SK-N-MC (cell line): Measurements from ENCODE around the gene DENND2D.

Experiments used
- DNase-seq: peaks from one replicate; pipeline ENCODE4 v3.0.0-alpha.2; 2011; ENCODE audit warnings: low read depth, low spot score
- H3K27ac ChIP-seq: fragments of 200-600 bp; sonication (generic); 2 replicates; pipeline ENCODE4 v1.5.1; 2016; ENCODE audit warnings: mixed run types
- H3K36me3 ChIP-seq: fragments of 200-600 bp; sonication (generic); 2 replicates; pipeline ENCODE4 v1.6.1; 2017; ENCODE audit warnings: antibody characterized with exemption, low read length, mixed read lengths; ENCODE audit not compliant: insufficient read depth
- H3K4me3 ChIP-seq: fragments of 200-600 bp; sonication (generic); 2 replicates; pipeline ENCODE4 v1.5.1; 2016
- H3K9ac ChIP-seq: fragments of 200-600 bp; sonication (generic); 2 replicates; pipeline ENCODE4 v1.8.0; 2017; ENCODE audit warnings: mixed run types, mixed read lengths; ENCODE audit not compliant: insufficient read length
- H3K9me3 ChIP-seq: fragments of 200-600 bp; sonication (generic); 2 replicates; pipeline ENCODE4 v1.6.1; 2017; ENCODE audit warnings: low read depth, mild to moderate bottlenecking, antibody characterized with exemption, low read length, moderate library complexity, mixed read lengths
- EZH2 ChIP-seq: fragments of 200-600 bp; sonication (generic); IDR thresholded peaks from one replicate; pipeline ENCODE4 v1.6.1; 2017; ENCODE audit warnings: antibody characterized with exemption
- FOXP2 ChIP-seq: optimal IDR thresholded peaks from 2 replicates; pipeline ENCODE3; 2011; ENCODE audit warnings: mild to moderate bottlenecking, moderate library complexity; ENCODE audit not compliant: insufficient read depth; ENCODE audit errors: extremely low read length, control extremely low read depth
- POLR2AphosphoS5 ChIP-seq: IDR thresholded peaks from 2 replicates; pipeline ENCODE4 v1.6.1; 2012; ENCODE audit warnings: mild to moderate bottlenecking, low read depth, low read length, borderline replicate concordance

DENND2D gene

DNA sequence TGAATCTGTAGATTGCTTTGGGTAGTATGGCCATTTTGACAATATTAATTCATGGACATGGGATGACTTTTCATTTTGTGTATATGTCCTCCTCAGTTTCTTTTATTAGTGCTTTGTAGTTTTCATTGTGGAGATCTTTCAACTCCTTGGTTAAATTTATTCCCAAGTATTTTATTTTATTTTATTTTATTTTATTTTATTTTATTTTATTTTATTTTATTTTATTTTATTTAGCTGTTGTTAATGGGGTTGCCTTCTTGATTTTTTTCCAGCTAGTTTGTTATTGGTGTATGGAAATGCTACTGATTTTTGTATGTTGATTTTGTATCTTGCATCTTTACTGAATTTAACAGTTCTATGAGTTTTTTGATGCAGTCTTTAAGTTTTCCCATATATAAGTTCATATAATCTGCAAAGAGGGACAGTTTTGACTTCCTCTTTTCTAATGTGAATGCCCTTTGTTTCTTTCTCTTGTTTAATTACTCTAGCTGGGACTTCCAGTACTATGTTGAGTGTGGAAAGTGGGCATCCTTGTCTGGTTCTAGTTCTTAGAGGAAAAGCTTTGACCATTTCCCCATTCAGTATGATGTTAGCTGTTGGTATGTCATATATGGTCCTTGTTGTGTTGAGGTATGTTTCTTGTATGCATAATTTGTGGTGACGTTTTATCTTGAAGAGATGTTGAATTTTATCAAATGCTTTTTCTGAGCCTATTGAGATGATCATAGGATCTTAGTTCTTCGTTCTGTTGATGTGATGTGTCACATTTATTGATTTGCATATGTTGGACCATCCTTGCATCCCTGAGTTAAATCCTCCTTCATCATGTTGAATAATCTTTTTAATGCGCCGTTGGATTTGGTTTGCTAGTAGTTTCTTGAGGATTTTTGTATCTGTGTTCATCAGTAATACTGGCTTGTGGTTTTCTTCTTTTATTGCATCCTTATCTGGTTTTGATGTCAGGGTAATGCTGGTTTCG, 46.1 kb downstream of the DENND2D start:
- Histone ChIP-seq H3K9ac (no peak overlapping the region), H3K9me3 (peaks cover 5% of the 10 kb centered on the region; the same call in 1 of the 2 replicates), H3K36me3 (peaks cover 74% of the 10 kb centered on the region), H3K27ac (no peak overlapping the region), H3K4me3 (no peak overlapping the region)
- no peak for TF ChIP-seq POLR2AphosphoS5
- no peak for TF ChIP-seq FOXP2
- no peak for TF ChIP-seq EZH2
- DNase-seq = no peak

DNA sequence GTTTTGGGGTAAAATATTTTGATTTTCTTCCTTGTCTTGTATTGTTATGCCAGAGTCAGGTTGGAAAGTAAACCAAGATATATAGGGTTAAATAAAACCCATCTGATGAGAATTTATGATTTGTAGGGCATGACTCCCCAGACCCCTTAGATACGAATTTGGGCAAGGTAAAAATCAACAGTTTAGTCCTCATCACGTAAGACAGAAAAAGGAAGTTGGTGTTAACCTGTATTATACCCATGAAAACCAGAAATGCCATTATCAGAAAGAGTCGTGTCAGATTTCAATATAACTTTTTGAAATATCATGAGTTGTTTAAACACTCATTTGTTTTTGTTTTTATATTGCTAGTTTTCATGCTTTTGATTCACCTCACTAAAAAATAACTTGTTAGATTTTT, 48.6 kb downstream of the DENND2D start:
- H3K9ac ChIP-seq = no peak overlapping the region
- TF ChIP-seq FOXP2 (no peak), POLR2AphosphoS5 (no peak), EZH2 (no peak)
- H3K9me3 ChIP-seq = peaks cover 5% of the 10 kb centered on the region; the same call in 1 of the 2 replicates
- DNase-seq = no peak
- no peak overlapping the region for H3K27ac ChIP-seq
- H3K4me3 ChIP-seq = no peak overlapping the region
- H3K36me3 ChIP-seq = peaks cover 88% of the 10 kb centered on the region

DNA sequence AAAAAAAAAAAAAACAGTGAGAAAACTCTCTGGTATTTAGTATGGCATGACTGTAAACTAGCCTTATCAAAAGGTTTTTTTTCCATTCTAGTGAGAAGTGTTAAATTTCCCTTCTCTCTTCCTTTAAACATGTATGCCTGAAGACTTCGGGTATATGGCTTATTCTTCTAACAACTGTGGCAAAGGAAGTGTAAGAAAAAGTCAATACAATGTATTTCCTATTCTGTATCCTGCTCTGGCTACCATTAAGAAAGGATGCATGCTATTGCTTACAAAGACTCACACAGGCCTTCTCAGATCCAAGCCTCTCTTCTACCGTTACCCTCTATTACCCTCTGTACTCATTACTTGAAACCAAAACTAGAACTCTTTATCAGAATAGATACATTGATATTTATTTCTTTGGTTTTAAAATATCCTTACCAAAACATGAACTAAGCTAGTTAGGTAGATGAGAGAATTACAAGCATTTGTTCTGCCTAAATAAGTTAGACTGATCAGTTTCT, 52.0 kb downstream of the DENND2D start:
- no peak for DNase-seq
- 0 out of 2 replicates have a peak, but pooled peaks cover 4% of the 10 kb centered on the region for H3K9me3 ChIP-seq
- no peak overlapping the region for H3K9ac ChIP-seq
- H3K4me3 ChIP-seq = no peak overlapping the region
- peaks cover 58% of the 10 kb centered on the region for H3K36me3 ChIP-seq
- H3K27ac ChIP-seq = no peak overlapping the region
- TF ChIP-seq FOXP2 (no peak), POLR2AphosphoS5 (no peak), EZH2 (no peak)

DNA sequence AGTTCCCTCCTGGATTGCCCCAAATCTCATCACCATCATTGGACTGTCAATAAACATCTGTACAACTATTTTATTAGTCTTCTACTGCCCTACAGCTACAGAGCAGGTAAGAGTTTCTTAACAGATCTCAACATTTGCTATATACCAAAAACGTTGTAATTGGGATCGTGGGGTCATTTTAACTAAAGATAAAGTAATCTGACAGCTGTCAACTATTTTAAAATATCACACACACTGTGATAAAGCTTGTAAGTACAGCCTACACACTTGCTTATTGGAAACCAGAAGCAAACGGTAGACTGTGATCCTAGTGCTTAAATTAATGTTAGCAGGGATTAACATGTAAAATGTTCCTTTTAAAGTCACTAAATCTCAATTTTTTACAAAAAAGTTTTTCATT, 52.5 kb downstream of the DENND2D start:
- DNase-seq = no peak
- TF ChIP-seq EZH2 = no peak
- no peak for TF ChIP-seq POLR2AphosphoS5
- no peak for TF ChIP-seq FOXP2
- Histone ChIP-seq H3K9ac (no peak overlapping the region), H3K27ac (no peak overlapping the region), H3K4me3 (no peak overlapping the region), H3K36me3 (peaks cover 53% of the 10 kb centered on the region), H3K9me3 (no peaks in the 10 kb centered on the region)

DNA sequence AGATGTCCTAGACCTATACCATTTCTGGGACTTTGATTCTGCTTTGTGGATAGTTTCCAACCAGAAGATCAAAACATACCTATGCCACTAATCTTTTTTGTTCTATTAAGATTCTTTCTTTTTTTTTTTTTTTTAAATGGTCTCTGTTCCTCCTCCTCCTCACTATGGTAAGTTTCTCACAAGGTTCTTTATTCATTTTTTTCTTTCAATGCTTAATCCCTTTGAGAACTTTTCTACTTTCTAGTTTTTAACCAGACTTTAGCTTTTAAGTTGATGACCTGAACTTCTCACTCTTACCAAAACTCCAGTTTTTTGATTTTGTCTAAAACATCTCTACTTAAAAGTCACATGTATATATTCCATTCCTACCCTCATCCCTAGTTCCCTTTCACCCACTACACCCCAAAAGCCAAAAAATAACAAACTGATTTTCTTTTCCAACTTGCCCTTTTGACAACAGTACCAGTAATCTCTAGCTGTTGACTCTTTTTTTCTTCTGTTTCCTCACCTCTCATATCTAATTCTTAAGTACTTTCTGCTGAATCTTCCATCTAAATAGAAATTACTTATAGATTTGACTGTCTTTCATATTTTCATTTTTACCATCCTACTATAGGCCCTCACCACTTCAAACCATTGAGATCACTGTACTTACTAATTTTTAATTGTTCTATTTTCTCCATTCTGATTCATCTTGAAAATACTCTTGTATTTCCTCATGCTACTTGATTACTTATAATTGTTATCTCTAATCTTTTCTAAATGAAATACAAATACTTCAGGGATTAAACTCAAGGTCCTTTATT, 54.3 kb downstream of the DENND2D start:
- no peak overlapping the region for H3K9ac ChIP-seq
- H3K36me3 ChIP-seq = peaks cover 35% of the 10 kb centered on the region
- H3K4me3 ChIP-seq = no peak overlapping the region
- no peaks in the 10 kb centered on the region for H3K9me3 ChIP-seq
- no peak overlapping the region for H3K27ac ChIP-seq
- no peak for DNase-seq
- TF ChIP-seq EZH2 (no peak), FOXP2 (no peak), POLR2AphosphoS5 (no peak)

DNA sequence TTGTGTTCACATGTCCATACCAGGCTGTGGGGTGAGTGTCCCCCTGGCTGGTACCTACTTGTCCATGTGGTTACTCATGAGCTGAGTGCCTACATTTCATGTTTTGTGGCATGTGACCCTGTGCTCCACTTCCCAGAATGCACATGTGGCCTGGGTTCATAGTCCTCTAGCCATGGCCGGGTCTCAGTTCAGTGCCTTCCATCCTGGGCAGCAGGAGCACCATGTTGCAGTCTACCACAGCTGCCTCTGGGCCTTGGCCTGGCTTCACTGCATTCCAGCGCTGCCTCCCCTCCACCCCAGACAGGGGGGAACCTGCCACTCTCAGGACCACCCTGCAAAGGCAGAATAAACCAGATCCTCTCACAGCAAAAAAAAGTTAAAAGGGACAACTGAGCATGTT, 54.9 kb downstream of the DENND2D start:
- TF ChIP-seq EZH2 = no peak
- no peak for TF ChIP-seq FOXP2
- no peak for TF ChIP-seq POLR2AphosphoS5
- DNase-seq = no peak
- peaks cover 29% of the 10 kb centered on the region for H3K36me3 ChIP-seq
- H3K9me3 ChIP-seq = no peaks in the 10 kb centered on the region
- no peak overlapping the region for H3K9ac ChIP-seq
- H3K27ac ChIP-seq = no peak overlapping the region
- no peak overlapping the region for H3K4me3 ChIP-seq

DNA sequence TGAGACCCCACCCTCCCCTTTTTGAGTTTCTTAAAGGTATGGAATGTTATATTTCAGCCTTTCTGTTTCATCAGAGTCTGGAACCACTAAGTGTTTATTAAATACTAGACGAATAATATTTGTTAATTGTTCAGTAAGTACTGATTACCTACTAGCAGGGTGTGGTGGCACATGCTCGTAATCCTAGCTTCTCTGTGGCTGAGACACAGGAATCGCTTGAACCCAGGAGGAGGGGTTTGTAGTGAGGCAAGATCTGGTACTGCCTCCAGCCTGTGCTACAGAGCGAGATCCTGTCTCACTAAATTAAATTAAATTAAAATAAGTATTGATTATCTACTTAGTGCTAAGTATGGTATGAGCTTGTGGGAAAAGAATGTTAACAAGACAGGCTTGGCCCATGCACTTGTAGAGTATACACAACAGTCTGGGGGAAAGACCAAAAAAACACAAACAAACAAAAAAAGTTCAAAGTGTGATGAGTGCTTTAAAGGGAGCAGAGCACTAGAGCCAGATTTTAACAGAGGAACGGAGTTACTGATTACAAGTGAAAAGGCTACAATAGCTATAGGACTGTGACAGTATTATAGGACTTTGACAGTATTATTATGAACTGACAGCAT, 58.0 kb downstream of the DENND2D start:
- Histone ChIP-seq H3K9me3 (no peaks in the 10 kb centered on the region), H3K9ac (peak overlapping the region; percentile 88), H3K27ac (no peak overlapping the region), H3K4me3 (no peak overlapping the region), H3K36me3 (peaks cover 6% of the 10 kb centered on the region)
- TF ChIP-seq EZH2 = no peak
- TF ChIP-seq POLR2AphosphoS5 = no peak
- no peak for DNase-seq
